ENCODE measurements around the gene PTGFRN. TPM values are rescaled to one million over a fixed set of nuclear protein-coding genes. Genes with fewer than 3 reads are reported as not detected.
"Not testable (repeated sequence)": the region's sequence is repeated elsewhere in the genome, so short reads cannot be mapped to it uniquely, and the experiment has no call there.

The PTGFRN gene
- total RNA-seq, 1 experiment from 2014 or later, result 57.4 TPM

DNA sequence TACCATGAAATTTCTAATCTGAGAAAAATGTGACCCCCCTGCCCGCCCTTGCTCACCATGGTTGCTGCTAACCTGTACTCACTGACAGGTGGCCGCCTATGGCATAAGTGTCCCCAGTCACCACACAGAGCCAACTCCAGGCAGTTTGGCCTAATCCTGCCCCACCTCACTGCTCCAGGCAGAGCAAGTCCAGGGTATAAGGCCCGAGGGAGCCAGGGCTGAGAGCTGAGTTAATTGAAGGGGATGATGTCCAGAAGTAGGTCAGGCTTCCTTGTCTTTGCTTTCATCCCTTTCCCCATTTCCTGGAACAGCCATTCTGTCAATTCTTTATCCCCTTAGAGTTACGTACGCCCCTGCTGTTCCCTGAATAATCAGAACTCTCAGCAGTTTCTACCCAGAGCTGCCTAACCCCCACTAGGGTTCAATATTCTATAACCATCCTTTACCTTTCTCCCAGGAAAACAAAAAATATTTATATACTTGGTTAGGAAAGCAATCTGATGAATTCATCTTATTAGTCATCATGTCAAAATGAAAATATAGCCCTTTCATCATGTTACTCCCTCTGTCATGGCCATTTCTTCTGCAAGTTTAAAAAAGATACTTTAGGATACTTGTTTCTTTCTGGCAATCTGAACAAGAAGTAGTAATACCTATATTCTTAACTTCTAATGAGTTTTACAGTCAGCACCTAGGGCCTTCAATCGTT is 62.4 kb downstream of the PTGFRN start:
- Histone ChIP-seq H3K4me3 (ENCODE audit: low read length) (no peak overlapping the region), H3K9me2 (replicated peaks; ENCODE audit: low read length) (no peaks in the 10 kb centered on the region), H4K20me1 (ENCODE audit: low read length) (no peaks in the 10 kb centered on the region), H3K9ac (ENCODE audit: low read length) (no peak overlapping the region), H3K79me2 (ENCODE audit: low read length) (no peaks in the 10 kb centered on the region), H3K4me2 (ENCODE audit: low read length) (no peak overlapping the region), H3K9me3 (ENCODE audit: low read length) (no peaks in the 10 kb centered on the region), H3K27ac (ENCODE audit: low read length) (no peak overlapping the region), H3K4me1 (ENCODE audit: insufficient read depth, low read length) (peaks cover 9% of the 10 kb centered on the region; the same call in 1 of the 2 replicates), H3K36me3 (ENCODE audit: low read depth, low read length) (peaks cover 15% of the 10 kb centered on the region), H2AFZ (ENCODE audit: low read length) (no peak overlapping the region), H3F3A (ENCODE audit: low read length, unreplicated experiment) (no peaks in the 10 kb centered on the region), H3K27me3 (ENCODE audit: low read length) (no peaks in the 10 kb centered on the region)
- TF ChIP-seq EZH2phosphoT487 (IDR thresholded peaks at IDR 0.05; ENCODE audit: borderline replicate concordance, low read length) (no peak), EZH2 (IDR thresholded peaks at IDR 0.05; ENCODE audit: low read length, unreplicated experiment) (no peak)
- TF ChIP-seq, protein P1, sequence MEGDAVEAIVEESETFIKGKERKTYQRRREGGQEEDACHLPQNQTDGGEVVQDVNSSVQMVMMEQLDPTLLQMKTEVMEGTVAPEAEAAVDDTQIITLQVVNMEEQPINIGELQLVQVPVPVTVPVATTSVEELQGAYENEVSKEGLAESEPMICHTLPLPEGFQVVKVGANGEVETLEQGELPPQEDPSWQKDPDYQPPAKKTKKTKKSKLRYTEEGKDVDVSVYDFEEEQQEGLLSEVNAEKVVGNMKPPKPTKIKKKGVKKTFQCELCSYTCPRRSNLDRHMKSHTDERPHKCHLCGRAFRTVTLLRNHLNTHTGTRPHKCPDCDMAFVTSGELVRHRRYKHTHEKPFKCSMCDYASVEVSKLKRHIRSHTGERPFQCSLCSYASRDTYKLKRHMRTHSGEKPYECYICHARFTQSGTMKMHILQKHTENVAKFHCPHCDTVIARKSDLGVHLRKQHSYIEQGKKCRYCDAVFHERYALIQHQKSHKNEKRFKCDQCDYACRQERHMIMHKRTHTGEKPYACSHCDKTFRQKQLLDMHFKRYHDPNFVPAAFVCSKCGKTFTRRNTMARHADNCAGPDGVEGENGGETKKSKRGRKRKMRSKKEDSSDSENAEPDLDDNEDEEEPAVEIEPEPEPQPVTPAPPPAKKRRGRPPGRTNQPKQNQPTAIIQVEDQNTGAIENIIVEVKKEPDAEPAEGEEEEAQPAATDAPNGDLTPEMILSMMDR (conservative IDR thresholded peaks at IDR 0.05; ENCODE audit: low read depth, low read length), result no peak
- BruUV-seq (replicated peaks), result no TSS peak
- intact Hi-C loops (cut with micrococcal nuclease), result no loop called here
- DNase-seq (no peak), ATAC-seq (no peak)
- ChIA-PET CTCF (interaction anchor here (0.6 kb wide), 1 partner anchor 167 kb away, joined by 4 read pairs; no protein-coding TSS in a partner anchor), POLR2A (ENCODE audit: unreplicated experiment) (no interaction called here)

DNA sequence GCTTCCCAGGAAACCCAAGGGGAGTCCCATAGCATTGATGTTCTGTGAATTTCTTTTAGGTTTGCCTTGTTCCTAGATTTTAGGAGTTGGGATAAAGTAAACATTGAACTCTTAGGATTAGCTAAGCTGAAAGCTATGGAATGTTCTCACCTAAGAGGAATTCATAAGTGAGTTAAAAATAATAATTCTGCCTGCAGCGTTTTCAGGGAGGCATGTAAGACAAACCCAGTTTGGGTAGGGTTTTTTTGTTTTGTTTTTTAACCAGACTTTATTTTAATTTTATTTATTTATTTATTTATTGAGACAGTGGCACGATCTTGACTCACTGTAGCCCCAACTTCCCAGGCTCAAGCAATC is 62.9 kb downstream of the PTGFRN start:
- Histone ChIP-seq H3K4me1 (ENCODE audit: insufficient read depth, low read length) (peaks cover 9% of the 10 kb centered on the region; the same call in 1 of the 2 replicates), H3K9ac (ENCODE audit: low read length) (no peak overlapping the region), H3K4me3 (ENCODE audit: low read length) (no peak overlapping the region), H3K9me2 (replicated peaks; ENCODE audit: low read length) (no peaks in the 10 kb centered on the region), H2AFZ (ENCODE audit: low read length) (no peak overlapping the region), H3K36me3 (ENCODE audit: low read depth, low read length) (peaks cover 11% of the 10 kb centered on the region; the same call in 1 of the 2 replicates), H3K27ac (ENCODE audit: low read length) (no peak overlapping the region), H3K9me3 (ENCODE audit: low read length) (no peaks in the 10 kb centered on the region), H4K20me1 (ENCODE audit: low read length) (no peaks in the 10 kb centered on the region), H3K27me3 (ENCODE audit: low read length) (no peaks in the 10 kb centered on the region), H3K79me2 (ENCODE audit: low read length) (no peaks in the 10 kb centered on the region), H3K4me2 (ENCODE audit: low read length) (no peak overlapping the region), H3F3A (ENCODE audit: low read length, unreplicated experiment) (no peaks in the 10 kb centered on the region)
- POLR2A ChIA-PET (ENCODE audit: unreplicated experiment), result no interaction called here
- CTCF ChIA-PET, result interaction anchor here (0.6 kb wide), 1 partner anchor 168 kb away, joined by 4 read pairs; no protein-coding TSS in a partner anchor
- intact Hi-C loops (cut with micrococcal nuclease), result no loop called here
- ATAC-seq (no peak), DNase-seq (peak; percentile 15)
- TF ChIP-seq, protein P1 (conservative IDR thresholded peaks at IDR 0.05; ENCODE audit: low read depth, low read length), result no peak
- TF ChIP-seq EZH2phosphoT487 (IDR thresholded peaks at IDR 0.05; ENCODE audit: borderline replicate concordance, low read length) (no peak), EZH2 (IDR thresholded peaks at IDR 0.05; ENCODE audit: low read length, unreplicated experiment) (no peak)
- no TSS peak for BruUV-seq (replicated peaks)

DNA sequence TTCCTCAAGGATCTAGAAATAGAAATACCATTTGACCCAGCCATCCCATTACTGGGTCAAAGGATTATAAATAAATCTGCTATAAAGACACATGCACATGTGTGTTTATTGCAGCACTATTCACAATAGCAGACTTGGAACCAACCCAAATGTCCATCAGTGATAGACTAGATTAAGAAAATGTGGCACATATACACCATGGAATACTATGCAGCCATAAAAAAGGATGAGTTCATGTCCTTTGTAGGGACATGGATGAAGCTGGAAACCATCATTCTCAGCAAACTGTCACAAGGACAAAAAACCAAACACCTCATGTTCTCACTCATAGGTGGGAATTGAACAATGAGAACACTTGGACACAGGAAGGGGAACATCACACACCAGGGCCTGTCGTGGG is 70.6 kb downstream of the PTGFRN start:
- H3K27me3 ChIP-seq (ENCODE audit: low read length); H3K9me2 ChIP-seq (replicated peaks; ENCODE audit: low read length); H2AFZ ChIP-seq (ENCODE audit: low read length); H3K36me3 ChIP-seq (ENCODE audit: low read depth, low read length); H3K79me2 ChIP-seq (ENCODE audit: low read length); H3K4me2 ChIP-seq (ENCODE audit: low read length); H3K9ac ChIP-seq (ENCODE audit: low read length); H3K9me3 ChIP-seq (ENCODE audit: low read length); H3K4me1 ChIP-seq (ENCODE audit: insufficient read depth, low read length); ATAC-seq; H4K20me1 ChIP-seq (ENCODE audit: low read length); POLR2A ChIA-PET (ENCODE audit: unreplicated experiment); H3K27ac ChIP-seq (ENCODE audit: low read length); DNase-seq; H3K4me3 ChIP-seq (ENCODE audit: low read length); BruUV-seq (replicated peaks); CTCF ChIA-PET; H3F3A ChIP-seq (ENCODE audit: low read length, unreplicated experiment); intact Hi-C loops (cut with micrococcal nuclease): not testable (repeated sequence)
